Upper lobe of right lung (tissue), 1 donor: Measurements from ENCODE around the gene INPPL1. TPM values are rescaled to one million over a fixed set of nuclear protein-coding genes. Genes with fewer than 3 reads are reported as not detected.
"Not testable (repeated sequence)": the region's sequence is repeated elsewhere in the genome, so short reads cannot be mapped to it uniquely, and the experiment has no call there.

Source experiments
- ATAC-seq: fragments of 200-7000 bp; cut with Tn5 transposase; one replicate; pipeline ENCODE4 v1.9.1; 2020; ENCODE audit warnings: mild to moderate bottlenecking, moderate library complexity
- DNase-seq: peaks from one replicate; pipeline ENCODE4 v3.0.0-alpha.2; 2020
- H3K27ac ChIP-seq: fragments of 200-600 bp; one replicate; pipeline ENCODE4 v1.8.0; 2022
- H3K27me3 ChIP-seq: fragments of 200-600 bp; one replicate; pipeline ENCODE4 v1.8.0; 2022; ENCODE audit warnings: mild to moderate bottlenecking
- H3K36me3 ChIP-seq: fragments of 200-600 bp; one replicate; pipeline ENCODE4 v1.8.0; 2022
- H3K4me1 ChIP-seq: fragments of 200-600 bp; one replicate; pipeline ENCODE4 v1.8.0; 2022
- H3K4me3 ChIP-seq: fragments of 200-600 bp; one replicate; pipeline ENCODE4 v1.8.0; 2022; ENCODE audit warnings: mild to moderate bottlenecking
- H3K9me3 ChIP-seq: fragments of 200-600 bp; one replicate; pipeline ENCODE4 v1.8.0; 2022
- CTCF ChIP-seq: fragments of 200-600 bp; IDR thresholded peaks from one replicate; pipeline ENCODE4 v1.8.0; 2022; ENCODE audit warnings: antibody characterized with exemption
- intact Hi-C: fragments of 100-400 bp; cut with DNase I; formaldehyde crosslinking; loops from one replicate; pipeline ENCODE4 v1.11.0; 2022
- total RNA-seq: library from RNA; stranded (reverse); fragmentation: NEBNext Ultra II Directional; extraction: Animal tissue kit (Norgen Biotek cat#: 25700); gene quantifications from one replicate; pipeline ENCODE4 v1.2.1, GENCODE V29; 2021
- donor health status: DM: no; HTN: yes; CAD: no; lungs with severe emphysema.

The INPPL1 gene
- total RNA-seq, 1 donor from 2014 or later: 146 TPM

DNA sequence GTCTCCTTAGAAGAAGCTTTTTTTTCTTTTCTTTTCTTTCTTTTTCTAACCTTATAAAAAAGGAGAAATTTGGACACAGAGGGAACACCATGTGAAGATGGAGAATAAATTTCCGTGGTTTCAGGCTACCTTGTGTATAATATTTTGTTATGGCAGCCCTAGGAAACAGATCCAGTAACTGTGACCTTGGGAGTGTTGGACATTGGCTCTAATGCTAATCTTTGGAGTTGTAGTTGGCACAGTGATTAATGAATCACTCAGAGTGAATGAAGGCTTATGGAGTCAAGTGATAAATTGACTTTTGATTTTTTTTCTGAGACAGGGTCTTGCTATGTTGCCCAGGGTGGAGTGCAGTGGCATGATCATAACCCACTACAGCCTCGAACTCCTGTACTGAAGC lies 34.9 kb downstream of the INPPL1 start:
- Histone ChIP-seq H3K4me1 (no peaks in the 10 kb centered on the region), H3K27me3 (peaks cover 14% of the 10 kb centered on the region), H3K27ac (no peak overlapping the region), H3K9me3 (no peaks in the 10 kb centered on the region), H3K4me3 (no peak overlapping the region), H3K36me3 (no peaks in the 10 kb centered on the region)
- intact Hi-C loops: no loop called here
- DNase-seq (no peak), ATAC-seq (no peak)
- no peak for TF ChIP-seq CTCF

GRCh38 chr11:72260574-72260973 lies 36.0 kb downstream of the INPPL1 start:
- intact Hi-C loops: no loop called here
- H3K4me3 ChIP-seq: no peak overlapping the region
- TF ChIP-seq CTCF: no peak
- H3K36me3 ChIP-seq: no peaks in the 10 kb centered on the region
- no peak for ATAC-seq
- peaks cover 11% of the 10 kb centered on the region for H3K27me3 ChIP-seq
- H3K4me1 ChIP-seq: no peaks in the 10 kb centered on the region
- no peak for DNase-seq
- H3K27ac ChIP-seq: no peak overlapping the region
- no peaks in the 10 kb centered on the region for H3K9me3 ChIP-seq

DNA sequence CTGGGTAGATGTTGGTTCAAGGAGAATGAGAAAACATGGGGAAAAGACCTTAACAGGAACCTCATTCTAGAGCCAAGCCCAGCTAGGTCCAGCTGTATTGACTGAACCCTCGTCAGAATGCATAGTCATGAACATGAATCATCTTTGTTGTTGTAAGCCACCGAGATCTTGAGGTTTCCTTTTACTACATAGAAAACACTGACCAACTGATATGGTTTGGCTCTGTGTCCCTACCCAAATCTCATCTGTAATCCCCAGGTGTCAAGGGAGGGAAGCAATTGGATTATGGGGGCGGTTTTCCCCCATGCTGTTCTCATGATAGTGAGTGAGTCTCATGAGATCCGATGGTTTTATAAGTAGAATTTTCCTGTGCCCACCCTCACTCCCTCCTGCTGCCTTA lies 38.8 kb downstream of the INPPL1 start:
- no peak overlapping the region for H3K27ac ChIP-seq
- no peak overlapping the region for H3K4me3 ChIP-seq
- H3K27me3 ChIP-seq: peaks cover 11% of the 10 kb centered on the region
- TF ChIP-seq CTCF: no peak
- no peaks in the 10 kb centered on the region for H3K9me3 ChIP-seq
- DNase-seq (no peak), ATAC-seq (no peak)
- intact Hi-C loops: no loop called here
- H3K36me3 ChIP-seq: no peaks in the 10 kb centered on the region
- H3K4me1 ChIP-seq: no peaks in the 10 kb centered on the region

DNA sequence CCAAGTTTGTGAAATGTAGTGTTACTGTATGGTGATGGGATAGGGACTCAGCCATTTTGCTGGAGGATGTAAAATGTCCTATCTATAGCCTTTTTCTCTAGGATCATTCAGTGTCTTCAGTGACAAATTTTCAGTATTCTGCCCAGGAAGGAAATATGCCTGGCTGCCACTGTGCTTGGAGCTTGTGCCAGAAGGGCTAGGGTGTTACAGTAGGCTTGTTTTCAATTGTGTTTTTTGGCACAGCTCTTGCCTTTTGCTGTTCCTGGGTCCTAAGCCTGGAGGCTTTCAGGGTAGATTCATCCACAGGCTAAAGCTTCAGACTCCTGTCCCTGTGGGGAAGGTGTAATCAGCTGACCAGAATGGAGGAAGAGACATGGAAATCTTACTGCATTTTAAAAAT lies 41.4 kb downstream of the INPPL1 start:
- no peak overlapping the region for H3K27ac ChIP-seq
- DNase-seq: no peak
- H3K9me3 ChIP-seq: no peaks in the 10 kb centered on the region
- no peaks in the 10 kb centered on the region for H3K4me1 ChIP-seq
- H3K36me3 ChIP-seq: no peaks in the 10 kb centered on the region
- peaks cover 16% of the 10 kb centered on the region for H3K27me3 ChIP-seq
- H3K4me3 ChIP-seq: no peak overlapping the region
- no peak for ATAC-seq
- intact Hi-C loops: no loop called here
- TF ChIP-seq CTCF: no peak

DNA sequence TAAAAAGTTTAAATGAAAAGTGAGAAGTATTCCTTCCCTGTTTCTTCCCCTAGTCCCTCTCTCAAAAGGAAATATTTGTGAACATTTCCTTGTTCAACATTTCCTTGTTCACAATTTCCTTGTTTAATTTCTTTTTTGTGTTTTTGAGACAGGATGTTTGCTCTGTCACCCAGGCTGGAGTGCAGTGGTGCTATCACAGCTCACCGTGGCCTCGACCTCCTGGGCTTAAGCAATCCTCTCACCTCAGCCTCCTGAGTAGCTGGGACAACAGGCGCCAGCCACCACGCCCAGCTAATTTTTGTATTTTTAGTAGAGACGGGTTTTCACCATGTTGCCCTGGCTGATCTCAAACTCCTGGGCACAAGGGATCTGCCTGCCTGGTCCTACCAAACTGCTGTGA lies 42.4 kb downstream of the INPPL1 start:
- H3K4me3 ChIP-seq, H3K4me1 ChIP-seq, ATAC-seq, DNase-seq, H3K36me3 ChIP-seq, intact Hi-C loops, H3K27ac ChIP-seq, H3K9me3 ChIP-seq: not testable (repeated sequence)
- H3K27me3 ChIP-seq: peaks cover 16% of the 10 kb centered on the region

GRCh38 chr11:72267956-72268617 lies 43.5 kb downstream of the INPPL1 start:
- no peak overlapping the region for H3K4me3 ChIP-seq
- no peaks in the 10 kb centered on the region for H3K4me1 ChIP-seq
- intact Hi-C loops: no loop called here

More at GRCh38 chr11:72267956-72268617, 43.5 kb downstream of the INPPL1 start:
- H3K27ac ChIP-seq: no peak overlapping the region
- TF ChIP-seq CTCF: no peak
- ATAC-seq (no peak), DNase-seq (no peak)
- H3K36me3 ChIP-seq: no peaks in the 10 kb centered on the region
- peaks cover 11% of the 10 kb centered on the region for H3K27me3 ChIP-seq
- no peaks in the 10 kb centered on the region for H3K9me3 ChIP-seq
